Measurements from ENCODE around the gene XAB2.

GRCh38 chr19:7645656-7646425 is 16.5 kb upstream of the XAB2 start:
- TF ChIP-seq CTCF (IDR thresholded peaks at IDR 0.05; ENCODE audit: poor library complexity) (no peak), EZH2phosphoT487 (IDR thresholded peaks at IDR 0.05; ENCODE audit: low read depth, severe bottlenecking, unreplicated experiment) (no peak), EZH2 (IDR thresholded peaks at IDR 0.05; ENCODE audit: borderline replicate concordance) (no peak)
